HG03175 (cell line): ENCODE data around the gene CTF1.
"Not testable (repeated sequence)": the region's sequence is repeated elsewhere in the genome, so short reads cannot be mapped to it uniquely, and the experiment has no call there.

Experiments
- ATAC-seq: cut with Tn5 transposase; IDR thresholded peaks from one replicate; pipeline ENCODE4 v1.9.1; 2021; ENCODE audit warnings: mild to moderate bottlenecking, moderate library complexity; ENCODE audit not compliant: unreplicated experiment

The CTF1 gene

DNA sequence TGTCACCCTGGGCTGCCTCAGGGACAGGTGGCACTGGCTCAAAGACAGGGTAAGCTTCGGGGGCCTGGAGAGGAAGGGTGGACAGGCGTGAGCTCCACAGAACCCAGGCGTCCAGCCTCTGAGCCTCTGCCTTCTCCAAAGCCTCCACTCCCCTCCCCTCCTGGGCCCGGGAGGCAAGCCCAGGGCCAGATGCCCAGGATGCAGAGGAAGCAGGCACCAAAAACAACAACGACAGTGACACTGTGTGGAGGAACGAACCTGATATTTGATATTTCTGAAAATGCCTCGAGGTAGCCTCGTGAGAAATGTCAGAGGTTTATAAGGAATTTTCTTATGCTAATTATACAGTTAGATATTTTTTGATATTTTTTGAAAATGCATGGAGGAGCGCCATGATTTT, 8.5 kb upstream of the CTF1 start:
- ATAC-seq: no peak

- ATAC-seq: no peak
Observed at GRCh38 chr16:30888856-30889499, 7.4 kb upstream of the CTF1 start.

DNA sequence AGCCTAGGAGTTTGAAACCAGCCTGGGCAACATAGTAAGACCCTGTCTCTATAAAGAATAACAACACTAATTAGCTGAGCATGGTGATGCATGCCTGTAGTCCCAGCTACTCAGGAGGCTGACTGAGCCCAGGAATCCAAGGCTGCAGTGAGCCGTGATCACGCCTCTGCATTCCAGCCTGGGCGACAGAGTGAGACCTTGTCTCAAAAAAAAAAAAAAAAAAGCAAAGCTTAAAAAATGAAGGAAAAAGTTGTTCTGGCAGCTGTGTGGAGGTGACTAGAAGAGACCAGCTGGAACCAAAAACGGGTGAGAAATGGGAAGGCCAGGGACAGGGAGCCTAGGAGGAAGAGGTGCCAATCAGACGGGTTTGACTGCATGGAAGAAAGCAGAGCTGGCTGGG, 6.7 kb upstream of the CTF1 start:
- ATAC-seq: no peak

DNA sequence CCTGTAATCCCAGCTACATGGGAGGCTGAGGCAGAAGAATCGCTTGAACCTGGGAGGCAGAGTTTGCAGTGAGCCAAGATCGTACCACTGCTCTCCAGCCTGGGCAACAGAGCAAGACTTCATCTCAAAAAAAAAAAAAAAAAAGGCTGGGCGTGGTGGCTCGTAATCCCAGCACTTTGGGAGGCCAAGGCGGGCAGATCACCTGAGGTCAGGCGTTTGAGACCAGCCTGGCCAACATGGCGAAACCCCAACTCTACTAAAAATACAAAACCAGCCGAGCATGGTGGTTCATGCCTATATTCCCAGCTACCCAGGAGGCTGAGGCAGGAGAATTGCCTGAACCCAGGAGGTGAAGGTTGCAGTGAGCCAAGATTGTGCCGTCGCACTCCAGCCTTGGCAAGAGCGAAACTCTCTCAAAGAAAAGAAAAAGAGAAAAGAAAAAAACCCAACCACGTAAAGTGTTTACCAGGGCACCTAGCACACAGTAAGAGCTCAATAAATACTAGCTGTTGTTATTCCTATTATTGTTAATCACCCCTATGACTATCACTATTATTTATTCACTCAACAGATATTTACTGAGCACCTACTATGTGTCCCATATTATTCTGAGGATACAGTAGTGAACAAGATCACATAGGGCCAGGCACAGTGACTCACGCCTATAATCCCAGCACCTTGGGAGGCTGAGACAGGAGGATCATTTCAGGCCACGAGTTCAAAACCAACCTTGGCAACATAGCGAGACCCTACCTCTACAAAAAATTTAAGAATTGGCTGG, 5.2 kb upstream of the CTF1 start:
- not testable (repeated sequence) for ATAC-seq

GRCh38 chr16:30892670-30893416, 3.6 kb upstream of the CTF1 start:
- no peak for ATAC-seq

DNA sequence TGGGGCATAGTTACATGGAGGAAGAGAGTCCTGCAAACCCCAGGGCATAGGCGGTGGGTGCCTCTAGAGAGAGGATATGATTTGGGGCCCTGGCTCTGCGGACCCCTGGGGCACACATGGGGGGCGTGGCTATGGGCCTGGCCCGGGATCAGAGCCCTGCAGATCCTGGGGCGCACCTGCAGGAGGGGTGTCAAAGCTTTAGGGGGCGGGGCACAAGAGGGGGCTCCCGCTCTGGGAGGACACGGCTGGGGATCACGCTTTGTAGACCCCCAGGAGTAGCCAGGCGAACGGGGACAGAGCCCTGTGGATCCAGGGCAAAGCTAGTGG, 3.0 kb upstream of the CTF1 start:
- ATAC-seq: peak; percentile 6

DNA sequence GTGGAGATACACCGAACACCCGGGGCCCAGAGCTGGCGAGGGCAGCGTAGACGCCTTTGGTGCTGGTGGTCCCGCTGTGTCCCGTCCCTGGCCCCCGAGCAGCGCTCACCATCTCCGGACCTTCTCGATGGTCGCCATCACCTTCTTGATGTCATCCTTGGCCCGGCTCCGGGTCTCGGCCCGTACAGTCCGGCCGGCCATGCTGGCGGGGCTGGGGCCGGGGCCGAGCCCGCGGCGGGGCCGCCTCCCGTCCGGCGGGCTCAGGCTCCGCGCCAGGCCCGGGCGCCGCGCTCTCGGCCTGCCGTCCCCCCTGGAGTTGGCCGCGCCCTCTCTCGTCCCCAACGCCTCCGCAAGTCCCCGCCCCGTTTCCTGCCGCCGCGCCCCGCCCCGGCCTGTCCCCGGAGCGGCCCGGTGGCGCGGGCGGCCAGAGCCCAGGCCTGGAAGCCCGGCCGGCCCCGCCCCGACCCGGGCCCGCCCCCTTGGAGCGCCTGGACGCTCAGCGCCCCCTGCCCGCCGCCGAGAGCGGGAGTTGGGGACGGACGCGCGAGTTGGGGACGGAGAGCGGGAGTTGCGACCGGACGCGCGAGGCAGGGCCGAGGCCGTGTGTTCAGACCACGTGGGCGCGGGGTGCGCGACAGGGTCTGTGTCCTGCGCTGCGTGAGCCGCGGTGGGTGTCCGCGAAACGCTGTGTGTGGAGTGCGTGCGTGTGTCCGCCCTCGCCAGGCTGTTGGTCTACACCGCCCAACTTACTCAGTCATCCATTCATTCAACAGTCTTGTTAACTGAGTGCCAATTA, 2.5 kb upstream of the CTF1 start, which contains the start of gene BCL7C:
Gene BCL7C, minus strand, starts transcription at position 334 of the 796 bp plus-strand sequence. Its CDS starts 133 bp downstream, at position 201.
- ATAC-seq: peak; percentile 69

DNA sequence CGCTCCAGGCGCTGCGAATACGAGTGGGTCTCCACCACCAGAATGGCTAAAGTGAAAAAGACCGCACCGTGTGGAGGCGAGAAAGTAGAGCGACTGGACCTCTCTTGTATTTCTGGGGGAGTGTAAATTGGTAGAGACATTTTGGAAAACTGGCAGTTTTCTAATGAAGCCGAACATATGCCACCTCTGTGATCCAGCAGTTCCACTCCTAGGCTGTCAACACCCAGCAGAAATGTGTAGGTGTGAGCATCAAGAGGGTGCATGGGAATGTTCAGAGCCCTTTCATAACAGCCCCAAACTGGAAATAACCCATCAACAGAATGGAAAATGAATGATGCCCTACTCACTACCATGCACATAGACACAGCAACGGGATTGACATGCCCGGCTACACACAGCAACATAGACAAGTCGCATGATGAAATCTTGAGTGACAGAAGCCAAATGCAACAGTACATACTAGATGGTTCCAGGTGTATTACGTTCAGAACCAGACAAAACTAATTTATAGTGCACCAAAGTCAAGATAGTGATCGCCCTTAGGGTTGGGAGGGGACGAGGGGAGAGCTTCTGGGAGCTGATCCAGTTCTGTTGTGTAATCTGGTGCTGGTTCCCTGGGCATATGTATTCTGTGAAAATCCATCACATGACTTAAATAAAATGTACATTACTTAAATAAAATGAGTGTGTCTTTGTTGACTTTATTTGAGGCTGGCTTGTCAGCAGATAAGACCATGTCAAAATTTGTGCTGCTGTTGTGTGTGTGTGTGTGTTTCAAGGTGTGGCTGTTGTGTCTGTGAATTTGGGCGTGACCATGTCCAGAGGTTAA, 1.7 kb upstream of the CTF1 start:
- no peak for ATAC-seq

GRCh38 chr16:30895627-30896260, 670 bp upstream of the CTF1 start:
- no peak for ATAC-seq

- ATAC-seq: no peak
Observed at GRCh38 chr16:30896889-30897733, 697 bp downstream of the CTF1 start.

DNA sequence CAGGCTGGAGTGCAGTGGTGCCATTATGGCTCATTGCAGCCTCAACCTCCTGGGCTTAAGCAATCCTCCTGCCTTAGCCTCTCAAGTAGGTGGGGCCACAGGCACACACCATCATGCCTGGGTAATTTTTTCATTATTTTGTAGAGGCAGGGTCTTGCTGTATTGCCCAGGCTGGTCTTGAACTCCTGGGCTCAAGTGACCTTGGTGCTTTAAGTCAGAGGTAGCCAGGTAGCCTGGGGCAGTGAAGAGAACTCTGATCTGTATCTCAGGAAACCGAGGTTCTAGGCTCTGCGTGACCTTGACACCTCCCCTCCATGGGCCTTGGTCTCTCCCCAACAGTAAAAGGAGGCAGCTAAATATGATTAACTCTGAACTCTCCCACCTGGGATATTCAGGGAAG, 3.4 kb downstream of the CTF1 start:
- ATAC-seq: no peak

DNA sequence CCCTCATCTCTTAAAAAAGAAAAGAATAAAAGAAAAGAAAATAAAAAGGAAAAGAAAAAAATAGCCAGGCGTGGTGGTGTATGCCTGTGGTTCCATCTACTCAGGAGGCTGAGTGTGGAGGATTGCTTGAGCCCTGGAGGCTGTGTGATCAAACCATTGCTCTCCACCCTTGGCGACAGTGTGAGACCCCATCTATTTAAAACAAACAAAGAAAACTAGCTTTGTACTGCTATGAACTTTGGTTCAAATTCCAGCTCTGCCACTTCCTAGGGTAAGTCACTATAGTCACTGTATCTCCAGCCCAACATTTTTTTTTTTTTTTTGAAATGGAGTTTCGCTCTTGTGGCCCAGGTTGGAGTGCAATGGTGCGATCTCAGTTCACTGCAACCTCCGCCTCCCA, 4.2 kb downstream of the CTF1 start:
- ATAC-seq: no peak

GRCh38 chr16:30901201-30902028, 5.0 kb downstream of the CTF1 start:
- no peak for ATAC-seq

- ATAC-seq: no peak
Observed at GRCh38 chr16:30902029-30902972, 5.9 kb downstream of the CTF1 start.

GRCh38 chr16:30903002-30903401, 6.6 kb downstream of the CTF1 start:
- no peak for ATAC-seq

DNA sequence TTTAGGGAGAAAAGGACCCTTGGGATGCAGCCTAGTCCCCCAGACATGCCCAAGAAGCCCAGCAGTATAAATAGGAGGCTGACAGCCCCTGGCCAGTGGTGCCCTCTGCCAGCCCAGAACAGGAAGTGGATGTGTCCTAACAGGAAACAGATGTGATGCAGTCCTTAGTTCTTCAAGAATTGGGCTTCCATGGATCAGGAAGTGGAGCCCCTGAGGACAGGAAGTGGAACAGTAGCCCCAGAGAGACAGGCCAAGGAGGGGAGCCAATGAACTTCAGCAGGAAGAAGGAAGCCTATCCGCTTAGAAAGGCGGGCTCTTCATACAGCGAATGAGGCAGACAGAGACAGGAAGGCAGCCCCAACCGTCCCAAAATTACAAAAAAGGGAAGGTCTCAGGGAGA, 7.2 kb downstream of the CTF1 start:
- no peak for ATAC-seq
